ENCODE measurements around the gene CEP83. TPM values are rescaled to one million over a fixed set of nuclear protein-coding genes. Genes with fewer than 3 reads are reported as not detected.

CEP83 gene
- total RNA-seq, 1 experiment from 2014 or later, result 26.2 TPM

DNA sequence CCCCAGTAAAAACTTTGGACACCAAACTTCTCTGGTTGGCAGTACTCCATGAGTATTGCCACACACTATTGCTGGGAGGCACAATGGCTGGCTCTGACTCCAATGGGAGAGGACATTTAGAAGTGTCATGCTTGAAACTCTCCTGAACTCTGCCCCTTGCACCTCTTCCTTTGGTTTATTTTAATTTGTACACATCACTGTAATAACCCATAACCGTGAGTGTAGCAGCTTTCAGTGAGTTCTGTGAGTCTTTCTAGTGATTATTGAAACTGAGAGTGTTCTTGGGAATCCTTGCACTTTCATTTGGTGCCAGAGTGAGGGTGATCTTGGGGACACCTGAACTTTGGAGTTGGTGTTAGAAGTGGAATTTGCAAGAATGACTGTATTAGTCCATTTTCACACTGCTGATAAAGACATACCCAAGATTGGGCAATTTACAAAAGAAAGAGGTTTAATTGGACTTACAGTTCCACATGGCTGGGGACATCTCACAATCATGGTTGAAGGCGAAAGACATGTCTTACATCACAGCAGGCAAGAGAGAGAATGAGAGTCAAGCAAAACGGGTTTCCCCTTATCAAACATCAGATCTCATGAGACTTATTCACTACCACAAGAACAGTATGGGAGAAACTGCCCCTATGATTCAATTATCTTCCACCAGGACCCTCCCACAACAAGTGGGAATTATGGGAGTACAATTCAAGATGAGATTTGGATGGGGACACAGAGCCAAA lies 41.3 kb upstream of the CEP83 start:
- ChIA-PET POLR2A (no interaction called here), CTCF (no interaction called here)
- DNase-seq (ENCODE audit: low spot score) (no peak), ATAC-seq (no peak)
- Mint-ChIP-seq H3K9me3 (peaks cover 36% of the 10 kb centered on the region), H3K4me3 (no peak overlapping the region), H3K27me3 (ENCODE audit: low read depth) (peaks cover 3% of the 10 kb centered on the region; the same call in 1 of the 2 replicates), H3K36me3 (peaks cover 14% of the 10 kb centered on the region), H3K27ac (no peak overlapping the region), H3K4me1 (no peaks in the 10 kb centered on the region)
- TF ChIP-seq NR3C1 (CRISPR knock-in tag; conservative IDR thresholded peaks at IDR 0.05; ENCODE audit: low read depth) (no peak), TEAD4 (CRISPR knock-in tag; IDR thresholded peaks at IDR 0.05) (no peak), SMAD4 (CRISPR knock-in tag; IDR thresholded peaks at IDR 0.05) (no peak), GABPB1 (CRISPR knock-in tag; IDR thresholded peaks at IDR 0.05) (no peak), GTF2I (CRISPR knock-in tag; conservative IDR thresholded peaks at IDR 0.05) (no peak), JAZF1 (CRISPR knock-in tag; IDR thresholded peaks at IDR 0.05) (no peak), CBFB (CRISPR knock-in tag; IDR thresholded peaks at IDR 0.05; ENCODE audit: low read depth) (no peak)
- TF ChIP-seq, protein P1, sequence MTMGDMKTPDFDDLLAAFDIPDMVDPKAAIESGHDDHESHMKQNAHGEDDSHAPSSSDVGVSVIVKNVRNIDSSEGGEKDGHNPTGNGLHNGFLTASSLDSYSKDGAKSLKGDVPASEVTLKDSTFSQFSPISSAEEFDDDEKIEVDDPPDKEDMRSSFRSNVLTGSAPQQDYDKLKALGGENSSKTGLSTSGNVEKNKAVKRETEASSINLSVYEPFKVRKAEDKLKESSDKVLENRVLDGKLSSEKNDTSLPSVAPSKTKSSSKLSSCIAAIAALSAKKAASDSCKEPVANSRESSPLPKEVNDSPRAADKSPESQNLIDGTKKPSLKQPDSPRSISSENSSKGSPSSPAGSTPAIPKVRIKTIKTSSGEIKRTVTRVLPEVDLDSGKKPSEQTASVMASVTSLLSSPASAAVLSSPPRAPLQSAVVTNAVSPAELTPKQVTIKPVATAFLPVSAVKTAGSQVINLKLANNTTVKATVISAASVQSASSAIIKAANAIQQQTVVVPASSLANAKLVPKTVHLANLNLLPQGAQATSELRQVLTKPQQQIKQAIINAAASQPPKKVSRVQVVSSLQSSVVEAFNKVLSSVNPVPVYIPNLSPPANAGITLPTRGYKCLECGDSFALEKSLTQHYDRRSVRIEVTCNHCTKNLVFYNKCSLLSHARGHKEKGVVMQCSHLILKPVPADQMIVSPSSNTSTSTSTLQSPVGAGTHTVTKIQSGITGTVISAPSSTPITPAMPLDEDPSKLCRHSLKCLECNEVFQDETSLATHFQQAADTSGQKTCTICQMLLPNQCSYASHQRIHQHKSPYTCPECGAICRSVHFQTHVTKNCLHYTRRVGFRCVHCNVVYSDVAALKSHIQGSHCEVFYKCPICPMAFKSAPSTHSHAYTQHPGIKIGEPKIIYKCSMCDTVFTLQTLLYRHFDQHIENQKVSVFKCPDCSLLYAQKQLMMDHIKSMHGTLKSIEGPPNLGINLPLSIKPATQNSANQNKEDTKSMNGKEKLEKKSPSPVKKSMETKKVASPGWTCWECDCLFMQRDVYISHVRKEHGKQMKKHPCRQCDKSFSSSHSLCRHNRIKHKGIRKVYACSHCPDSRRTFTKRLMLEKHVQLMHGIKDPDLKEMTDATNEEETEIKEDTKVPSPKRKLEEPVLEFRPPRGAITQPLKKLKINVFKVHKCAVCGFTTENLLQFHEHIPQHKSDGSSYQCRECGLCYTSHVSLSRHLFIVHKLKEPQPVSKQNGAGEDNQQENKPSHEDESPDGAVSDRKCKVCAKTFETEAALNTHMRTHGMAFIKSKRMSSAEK (CRISPR knock-in tag; IDR thresholded peaks at IDR 0.05; ENCODE audit: borderline replicate concordance), result no peak
- TF ChIP-seq, protein P2, sequence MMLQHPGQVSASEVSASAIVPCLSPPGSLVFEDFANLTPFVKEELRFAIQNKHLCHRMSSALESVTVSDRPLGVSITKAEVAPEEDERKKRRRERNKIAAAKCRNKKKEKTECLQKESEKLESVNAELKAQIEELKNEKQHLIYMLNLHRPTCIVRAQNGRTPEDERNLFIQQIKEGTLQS (CRISPR knock-in tag; conservative IDR thresholded peaks at IDR 0.05), result no peak
- TF ChIP-seq, protein P3, sequence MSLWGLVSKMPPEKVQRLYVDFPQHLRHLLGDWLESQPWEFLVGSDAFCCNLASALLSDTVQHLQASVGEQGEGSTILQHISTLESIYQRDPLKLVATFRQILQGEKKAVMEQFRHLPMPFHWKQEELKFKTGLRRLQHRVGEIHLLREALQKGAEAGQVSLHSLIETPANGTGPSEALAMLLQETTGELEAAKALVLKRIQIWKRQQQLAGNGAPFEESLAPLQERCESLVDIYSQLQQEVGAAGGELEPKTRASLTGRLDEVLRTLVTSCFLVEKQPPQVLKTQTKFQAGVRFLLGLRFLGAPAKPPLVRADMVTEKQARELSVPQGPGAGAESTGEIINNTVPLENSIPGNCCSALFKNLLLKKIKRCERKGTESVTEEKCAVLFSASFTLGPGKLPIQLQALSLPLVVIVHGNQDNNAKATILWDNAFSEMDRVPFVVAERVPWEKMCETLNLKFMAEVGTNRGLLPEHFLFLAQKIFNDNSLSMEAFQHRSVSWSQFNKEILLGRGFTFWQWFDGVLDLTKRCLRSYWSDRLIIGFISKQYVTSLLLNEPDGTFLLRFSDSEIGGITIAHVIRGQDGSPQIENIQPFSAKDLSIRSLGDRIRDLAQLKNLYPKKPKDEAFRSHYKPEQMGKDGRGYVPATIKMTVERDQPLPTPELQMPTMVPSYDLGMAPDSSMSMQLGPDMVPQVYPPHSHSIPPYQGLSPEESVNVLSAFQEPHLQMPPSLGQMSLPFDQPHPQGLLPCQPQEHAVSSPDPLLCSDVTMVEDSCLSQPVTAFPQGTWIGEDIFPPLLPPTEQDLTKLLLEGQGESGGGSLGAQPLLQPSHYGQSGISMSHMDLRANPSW (CRISPR knock-in tag; conservative IDR thresholded peaks at IDR 0.05; ENCODE audit: low read depth), result no peak
- TF ChIP-seq, protein P4, sequence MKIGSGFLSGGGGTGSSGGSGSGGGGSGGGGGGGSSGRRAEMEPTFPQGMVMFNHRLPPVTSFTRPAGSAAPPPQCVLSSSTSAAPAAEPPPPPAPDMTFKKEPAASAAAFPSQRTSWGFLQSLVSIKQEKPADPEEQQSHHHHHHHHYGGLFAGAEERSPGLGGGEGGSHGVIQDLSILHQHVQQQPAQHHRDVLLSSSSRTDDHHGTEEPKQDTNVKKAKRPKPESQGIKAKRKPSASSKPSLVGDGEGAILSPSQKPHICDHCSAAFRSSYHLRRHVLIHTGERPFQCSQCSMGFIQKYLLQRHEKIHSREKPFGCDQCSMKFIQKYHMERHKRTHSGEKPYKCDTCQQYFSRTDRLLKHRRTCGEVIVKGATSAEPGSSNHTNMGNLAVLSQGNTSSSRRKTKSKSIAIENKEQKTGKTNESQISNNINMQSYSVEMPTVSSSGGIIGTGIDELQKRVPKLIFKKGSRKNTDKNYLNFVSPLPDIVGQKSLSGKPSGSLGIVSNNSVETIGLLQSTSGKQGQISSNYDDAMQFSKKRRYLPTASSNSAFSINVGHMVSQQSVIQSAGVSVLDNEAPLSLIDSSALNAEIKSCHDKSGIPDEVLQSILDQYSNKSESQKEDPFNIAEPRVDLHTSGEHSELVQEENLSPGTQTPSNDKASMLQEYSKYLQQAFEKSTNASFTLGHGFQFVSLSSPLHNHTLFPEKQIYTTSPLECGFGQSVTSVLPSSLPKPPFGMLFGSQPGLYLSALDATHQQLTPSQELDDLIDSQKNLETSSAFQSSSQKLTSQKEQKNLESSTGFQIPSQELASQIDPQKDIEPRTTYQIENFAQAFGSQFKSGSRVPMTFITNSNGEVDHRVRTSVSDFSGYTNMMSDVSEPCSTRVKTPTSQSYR (CRISPR knock-in tag; IDR thresholded peaks at IDR 0.05), result no peak

DNA sequence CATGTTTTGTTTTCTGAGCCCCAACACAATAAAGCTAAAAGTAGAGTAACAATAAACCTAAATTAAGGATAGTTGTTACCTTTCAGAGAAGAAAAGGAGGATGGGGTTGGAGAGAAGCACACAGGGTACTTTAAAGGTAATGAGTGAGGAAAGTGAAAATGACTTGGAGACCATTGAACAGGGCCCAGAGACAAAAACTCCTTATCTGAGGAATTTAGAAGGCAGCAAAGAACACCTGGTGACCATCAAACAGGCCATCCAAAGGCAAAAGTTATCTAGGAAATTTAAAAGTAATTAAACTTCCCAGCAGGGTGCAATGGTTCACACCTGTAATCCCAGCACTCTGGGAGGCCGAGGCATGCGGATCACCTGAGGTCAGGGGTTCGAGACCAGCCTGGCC lies 39.0 kb upstream of the CEP83 start:
- POLR2A ChIA-PET, result no interaction called here
- no peak for ATAC-seq

More for the DNA sequence above, 39.0 kb upstream of the CEP83 start:
- H3K4me1 Mint-ChIP-seq, result no peaks in the 10 kb centered on the region
- peaks cover 3% of the 10 kb centered on the region; the same call in 1 of the 2 replicates for H3K27me3 Mint-ChIP-seq (ENCODE audit: low read depth)
- H3K9me3 Mint-ChIP-seq, result peaks cover 43% of the 10 kb centered on the region
- no peak for DNase-seq (ENCODE audit: low spot score)
- no peak overlapping the region for H3K4me3 Mint-ChIP-seq
- H3K27ac Mint-ChIP-seq, result no peak overlapping the region
- CTCF ChIA-PET, result no interaction called here
- no peak for TF ChIP-seq ZNF121 (CRISPR knock-in tag; IDR thresholded peaks at IDR 0.05)
- TF ChIP-seq, protein P5, sequence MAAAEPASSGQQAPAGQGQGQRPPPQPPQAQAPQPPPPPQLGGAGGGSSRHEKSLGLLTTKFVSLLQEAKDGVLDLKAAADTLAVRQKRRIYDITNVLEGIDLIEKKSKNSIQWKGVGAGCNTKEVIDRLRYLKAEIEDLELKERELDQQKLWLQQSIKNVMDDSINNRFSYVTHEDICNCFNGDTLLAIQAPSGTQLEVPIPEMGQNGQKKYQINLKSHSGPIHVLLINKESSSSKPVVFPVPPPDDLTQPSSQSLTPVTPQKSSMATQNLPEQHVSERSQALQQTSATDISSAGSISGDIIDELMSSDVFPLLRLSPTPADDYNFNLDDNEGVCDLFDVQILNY (CRISPR knock-in tag; IDR thresholded peaks at IDR 0.05), result no peak
- TF ChIP-seq, protein P6, sequence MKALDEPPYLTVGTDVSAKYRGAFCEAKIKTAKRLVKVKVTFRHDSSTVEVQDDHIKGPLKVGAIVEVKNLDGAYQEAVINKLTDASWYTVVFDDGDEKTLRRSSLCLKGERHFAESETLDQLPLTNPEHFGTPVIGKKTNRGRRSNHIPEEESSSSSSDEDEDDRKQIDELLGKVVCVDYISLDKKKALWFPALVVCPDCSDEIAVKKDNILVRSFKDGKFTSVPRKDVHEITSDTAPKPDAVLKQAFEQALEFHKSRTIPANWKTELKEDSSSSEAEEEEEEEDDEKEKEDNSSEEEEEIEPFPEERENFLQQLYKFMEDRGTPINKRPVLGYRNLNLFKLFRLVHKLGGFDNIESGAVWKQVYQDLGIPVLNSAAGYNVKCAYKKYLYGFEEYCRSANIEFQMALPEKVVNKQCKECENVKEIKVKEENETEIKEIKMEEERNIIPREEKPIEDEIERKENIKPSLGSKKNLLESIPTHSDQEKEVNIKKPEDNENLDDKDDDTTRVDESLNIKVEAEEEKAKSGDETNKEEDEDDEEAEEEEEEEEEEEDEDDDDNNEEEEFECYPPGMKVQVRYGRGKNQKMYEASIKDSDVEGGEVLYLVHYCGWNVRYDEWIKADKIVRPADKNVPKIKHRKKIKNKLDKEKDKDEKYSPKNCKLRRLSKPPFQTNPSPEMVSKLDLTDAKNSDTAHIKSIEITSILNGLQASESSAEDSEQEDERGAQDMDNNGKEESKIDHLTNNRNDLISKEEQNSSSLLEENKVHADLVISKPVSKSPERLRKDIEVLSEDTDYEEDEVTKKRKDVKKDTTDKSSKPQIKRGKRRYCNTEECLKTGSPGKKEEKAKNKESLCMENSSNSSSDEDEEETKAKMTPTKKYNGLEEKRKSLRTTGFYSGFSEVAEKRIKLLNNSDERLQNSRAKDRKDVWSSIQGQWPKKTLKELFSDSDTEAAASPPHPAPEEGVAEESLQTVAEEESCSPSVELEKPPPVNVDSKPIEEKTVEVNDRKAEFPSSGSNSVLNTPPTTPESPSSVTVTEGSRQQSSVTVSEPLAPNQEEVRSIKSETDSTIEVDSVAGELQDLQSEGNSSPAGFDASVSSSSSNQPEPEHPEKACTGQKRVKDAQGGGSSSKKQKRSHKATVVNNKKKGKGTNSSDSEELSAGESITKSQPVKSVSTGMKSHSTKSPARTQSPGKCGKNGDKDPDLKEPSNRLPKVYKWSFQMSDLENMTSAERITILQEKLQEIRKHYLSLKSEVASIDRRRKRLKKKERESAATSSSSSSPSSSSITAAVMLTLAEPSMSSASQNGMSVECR (CRISPR knock-in tag; IDR thresholded peaks at IDR 0.05; ENCODE audit: borderline replicate concordance), result no peak
- H3K36me3 Mint-ChIP-seq, result peaks cover 14% of the 10 kb centered on the region
